GM19463 (cell line): ENCODE results near the gene ODAM.
A peak's percentile ranks its signal among the peaks of the same experiment; 100 is the strongest.
"Not testable (repeated sequence)": the region's sequence is repeated elsewhere in the genome, so short reads cannot be mapped to it uniquely, and the experiment has no call there.

ENCODE experiments used
- ATAC-seq: cut with Tn5 transposase; IDR thresholded peaks from one replicate; pipeline ENCODE4 v1.9.1; 2021; ENCODE audit warnings: mild to moderate bottlenecking, moderate library complexity; ENCODE audit not compliant: unreplicated experiment

ODAM gene

GRCh38 chr4:70195425-70195824, at the start of gene ODAM:
Gene ODAM, plus strand, starts transcription at chr4:70195725. Its CDS starts 819 bp downstream, at chr4:70196544.
- ATAC-seq: no peak

GRCh38 chr4:70151271-70151670, 44.3 kb upstream of the ODAM start:
- no peak for ATAC-seq

- no peak for ATAC-seq
These were observed 43.4 kb upstream of the ODAM start for GRCh38 chr4:70152088-70152487.

- no peak for ATAC-seq
These were observed 41.6 kb upstream of the ODAM start, which contains the start of gene PRR27 for GRCh38 chr4:70153937-70154336. Gene PRR27, plus strand, starts transcription at chr4:70154237. Its CDS starts 139 bp downstream, at chr4:70154376.

- no peak for ATAC-seq
These were observed 36.9 kb upstream of the ODAM start for GRCh38 chr4:70158576-70158975.

GRCh38 chr4:70177090-70177489, 18.4 kb upstream of the ODAM start:
- no peak for ATAC-seq

- ATAC-seq: no peak
These were observed 17.4 kb upstream of the ODAM start for GRCh38 chr4:70178075-70178660.

GRCh38 chr4:70179811-70180210, 15.7 kb upstream of the ODAM start:
- ATAC-seq: no peak

GRCh38 chr4:70181864-70182263, 13.7 kb upstream of the ODAM start:
- ATAC-seq: no peak

GRCh38 chr4:70182517-70183167, 12.9 kb upstream of the ODAM start:
- no peak for ATAC-seq

- peak; percentile 82 for ATAC-seq
These were observed 12.2 kb upstream of the ODAM start for GRCh38 chr4:70183168-70183939.

GRCh38 chr4:70183940-70184246, 11.6 kb upstream of the ODAM start:
- no peak for ATAC-seq

- ATAC-seq: no peak
These were observed 8.3 kb upstream of the ODAM start for GRCh38 chr4:70187216-70187615.

GRCh38 chr4:70190579-70190978, 4.9 kb upstream of the ODAM start:
- no peak for ATAC-seq

- ATAC-seq: no peak
These were observed 3.9 kb upstream of the ODAM start for GRCh38 chr4:70191647-70192046.

- no peak for ATAC-seq
These were observed 2.6 kb upstream of the ODAM start for GRCh38 chr4:70192895-70193294.

GRCh38 chr4:70196857-70197256, 1.3 kb downstream of the ODAM start:
- ATAC-seq: no peak

- ATAC-seq: no peak
These were observed 2.3 kb downstream of the ODAM start for GRCh38 chr4:70197842-70198241.

GRCh38 chr4:70203601-70204000, 8.1 kb downstream of the ODAM start:
- ATAC-seq: no peak

- not testable (repeated sequence) for ATAC-seq
These were observed 17.2 kb downstream of the ODAM start for GRCh38 chr4:70212752-70213151.

- not testable (repeated sequence) for ATAC-seq
These were observed 20.6 kb downstream of the ODAM start for GRCh38 chr4:70216109-70216508.

GRCh38 chr4:70216550-70216949, 21.0 kb downstream of the ODAM start:
- ATAC-seq: not testable (repeated sequence)
